Adipocyte (in vitro differentiated cells): Measurements from ENCODE around the gene ASPHD2.
A peak's percentile ranks its signal among the peaks of the same experiment; 100 is the strongest.

Source experiments
- DNase-seq: peaks from one replicate; pipeline ENCODE4 v3.0.0-alpha.2; 2015; ENCODE audit warnings: low read depth
- H3K27me3 ChIP-seq: replicated peaks from 2 replicates; pipeline ENCODE4 v1.7.0; 2013; ENCODE audit warnings: mild to moderate bottlenecking, low read length, moderate library complexity; ENCODE audit not compliant: control insufficient read depth, insufficient read depth
- H3K36me3 ChIP-seq: 2 replicates; pipeline ENCODE4 v1.7.0; 2013; ENCODE audit warnings: low read length, mild to moderate bottlenecking, moderate library complexity; ENCODE audit not compliant: control insufficient read depth, insufficient read depth, severe bottlenecking
- H3K4me1 ChIP-seq: 2 replicates; pipeline ENCODE4 v1.7.0; 2013; ENCODE audit warnings: mild to moderate bottlenecking, low read length, moderate library complexity; ENCODE audit not compliant: control insufficient read depth, insufficient read depth
- H3K4me3 ChIP-seq: 2 replicates; pipeline ENCODE4 v1.7.0; 2013; ENCODE audit warnings: mild to moderate bottlenecking, low read length, moderate library complexity
- H3K9ac ChIP-seq: 2 replicates; pipeline ENCODE4 v1.7.0; 2013; ENCODE audit warnings: mild to moderate bottlenecking, low read length, moderate library complexity
- H3K9me3 ChIP-seq: 2 replicates; pipeline ENCODE4 v1.7.0; 2013; ENCODE audit warnings: mild to moderate bottlenecking, low read length, moderate library complexity; ENCODE audit not compliant: control insufficient read depth

Gene ASPHD2, protein sequence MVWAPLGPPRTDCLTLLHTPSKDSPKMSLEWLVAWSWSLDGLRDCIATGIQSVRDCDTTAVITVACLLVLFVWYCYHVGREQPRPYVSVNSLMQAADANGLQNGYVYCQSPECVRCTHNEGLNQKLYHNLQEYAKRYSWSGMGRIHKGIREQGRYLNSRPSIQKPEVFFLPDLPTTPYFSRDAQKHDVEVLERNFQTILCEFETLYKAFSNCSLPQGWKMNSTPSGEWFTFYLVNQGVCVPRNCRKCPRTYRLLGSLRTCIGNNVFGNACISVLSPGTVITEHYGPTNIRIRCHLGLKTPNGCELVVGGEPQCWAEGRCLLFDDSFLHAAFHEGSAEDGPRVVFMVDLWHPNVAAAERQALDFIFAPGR

DNA sequence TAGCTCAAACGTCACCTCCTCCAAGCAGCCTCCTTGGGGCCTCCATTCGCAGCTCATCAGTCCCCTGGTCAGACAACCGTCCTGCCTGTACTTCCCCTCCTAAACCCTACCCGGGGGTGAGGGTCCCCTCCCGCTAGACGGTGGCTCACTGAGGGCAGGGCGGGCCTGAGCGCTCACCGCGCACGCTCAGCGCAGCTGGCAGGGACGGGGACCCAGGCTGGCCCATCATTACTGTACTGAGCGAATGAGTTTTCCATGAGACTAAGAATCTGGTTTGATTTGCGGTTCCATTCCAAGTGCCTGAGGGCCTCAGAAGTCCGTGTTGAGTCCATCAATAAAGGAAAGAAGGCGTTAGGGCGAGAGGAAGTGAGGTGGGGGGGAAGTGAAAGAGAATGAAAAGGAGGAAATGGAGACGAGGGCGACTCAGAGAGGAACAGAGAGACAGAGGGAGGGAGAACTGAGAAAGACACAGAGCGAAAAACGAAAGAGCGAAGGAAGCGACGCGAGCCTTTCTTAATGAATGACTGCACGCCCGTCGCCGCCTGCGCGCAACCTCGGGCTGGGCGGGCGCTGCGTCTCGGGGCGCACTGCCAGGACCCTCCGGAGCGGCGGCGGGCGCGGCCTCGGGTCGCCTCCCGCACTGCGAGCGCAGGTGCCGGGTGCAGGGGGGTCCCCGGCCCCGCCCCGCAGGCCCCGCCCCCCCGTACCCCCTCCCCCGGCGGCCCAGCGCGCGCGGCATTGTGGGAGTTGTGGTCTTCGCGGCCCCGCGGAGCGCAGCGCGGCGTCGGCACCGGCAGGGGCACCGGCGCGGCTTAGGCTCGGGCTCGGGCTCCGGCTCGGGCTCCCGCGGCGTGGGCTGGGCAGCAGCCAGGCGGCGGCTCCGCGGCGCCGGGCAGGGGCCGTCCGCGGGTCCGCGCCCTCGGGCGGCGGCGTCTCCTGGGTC is at the start of gene ASPHD2:
Gene ASPHD2, plus strand, starts transcription at position 746 of the 943 bp plus-strand sequence. CDS start 4,356 bp downstream, outside the sequence.
- Histone ChIP-seq H3K27me3 (peaks cover 4% of the 10 kb centered on the region), H3K9ac (peak within 1 kb of the TSS; percentile 86), H3K36me3 (no peaks in the 10 kb centered on the region), H3K4me1 (peaks cover 3% of the 10 kb centered on the region), H3K4me3 (peak within 1 kb of the TSS; percentile 91), H3K9me3 (peaks cover 1% of the 10 kb centered on the region)
- peak; percentile 77 for DNase-seq

DNA sequence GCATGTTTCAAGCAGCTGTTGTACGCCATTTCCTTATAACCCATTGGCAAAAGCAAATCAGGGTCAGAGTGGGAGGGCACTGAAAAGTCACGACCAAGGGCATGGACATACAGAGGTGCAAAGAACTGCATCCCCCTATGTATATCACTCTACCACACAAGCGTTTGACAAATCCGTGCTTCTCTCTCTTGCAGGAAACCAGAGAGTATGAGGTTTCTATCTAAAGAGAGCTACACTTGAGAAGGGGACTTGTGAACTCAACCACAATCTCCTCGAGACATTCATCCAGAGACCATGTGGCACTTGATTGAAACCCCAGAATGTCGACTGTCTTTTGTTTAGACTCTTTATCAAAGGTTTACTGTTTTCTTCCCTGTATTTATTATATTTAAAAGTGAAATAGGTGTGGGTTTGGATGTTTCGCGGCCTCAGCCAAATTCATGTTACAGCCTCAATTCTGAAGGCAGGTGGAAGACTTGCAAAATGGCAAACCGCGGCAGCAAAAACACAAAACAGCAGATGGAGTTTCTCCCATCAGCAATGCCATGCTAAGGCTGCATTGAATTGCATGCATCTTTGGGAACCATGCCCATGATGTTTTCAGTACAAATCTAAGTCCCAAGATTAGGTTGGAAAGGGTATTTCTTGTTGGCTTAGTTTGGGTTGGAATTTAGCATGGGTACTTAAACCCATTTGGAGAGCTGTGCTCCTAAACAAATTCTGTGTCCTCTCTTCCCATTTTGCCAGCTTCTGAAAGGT is 48.8 kb upstream of the ASPHD2 start:
- DNase-seq: no peak
- no peaks in the 10 kb centered on the region for H3K4me1 ChIP-seq
- no peak overlapping the region for H3K4me3 ChIP-seq
- H3K9me3 ChIP-seq: peaks cover 16% of the 10 kb centered on the region
- no peaks in the 10 kb centered on the region for H3K36me3 ChIP-seq
- H3K27me3 ChIP-seq: peaks cover 84% of the 10 kb centered on the region
- H3K9ac ChIP-seq: no peak overlapping the region

DNA sequence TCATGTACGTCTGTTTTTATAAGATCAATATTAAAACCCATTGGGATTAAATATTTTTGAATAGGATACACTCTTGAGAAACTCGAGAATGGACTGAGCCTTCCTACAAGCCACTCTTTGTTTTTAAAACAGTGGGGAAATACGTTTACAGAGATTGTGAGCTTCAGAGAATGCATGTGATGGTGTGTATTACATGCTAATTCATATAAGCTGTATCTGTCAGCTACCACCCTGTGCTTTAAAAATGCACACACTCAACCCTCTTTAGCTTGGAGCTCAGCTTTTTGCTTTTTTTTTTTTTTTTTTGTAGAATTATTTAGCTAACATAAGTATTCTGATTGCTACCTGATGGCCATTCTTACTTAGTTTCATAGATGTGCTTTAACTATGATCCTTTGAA is 46.3 kb upstream of the ASPHD2 start:
- no peak for DNase-seq
- Histone ChIP-seq H3K9me3 (peaks cover 16% of the 10 kb centered on the region), H3K4me3 (no peak overlapping the region), H3K4me1 (no peaks in the 10 kb centered on the region), H3K36me3 (no peaks in the 10 kb centered on the region), H3K9ac (no peak overlapping the region), H3K27me3 (peaks cover 77% of the 10 kb centered on the region)

DNA sequence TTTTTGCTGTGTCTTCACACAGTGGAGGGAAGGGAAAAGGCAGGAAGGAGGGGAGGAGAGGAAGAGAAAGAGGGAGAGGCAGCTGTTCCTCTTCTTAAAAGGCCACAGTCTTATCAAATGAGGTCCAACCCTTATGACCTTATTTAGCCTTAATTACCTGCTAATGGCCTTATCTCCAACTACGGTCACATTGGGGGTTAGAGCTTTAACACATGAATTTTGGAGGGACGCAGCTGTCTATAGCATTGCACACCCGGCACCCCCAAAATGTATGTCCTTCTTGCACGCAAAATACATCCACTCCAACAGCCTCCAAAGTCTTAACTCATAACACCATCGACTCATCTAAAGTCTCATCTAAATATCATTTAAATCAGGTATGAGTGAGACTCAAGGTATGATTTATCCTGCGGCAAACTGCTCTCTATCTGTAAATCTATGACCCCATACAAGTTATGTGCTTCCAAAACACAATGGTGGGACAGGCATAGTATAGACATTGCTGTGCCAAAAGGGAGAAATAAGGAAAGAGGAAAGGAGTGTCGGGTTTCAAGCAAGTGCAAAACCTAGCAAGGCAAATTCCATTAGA is 45.0 kb upstream of the ASPHD2 start:
- Histone ChIP-seq H3K4me3 (no peak overlapping the region), H3K9ac (no peak overlapping the region), H3K27me3 (peaks cover 67% of the 10 kb centered on the region), H3K36me3 (no peaks in the 10 kb centered on the region), H3K9me3 (peaks cover 15% of the 10 kb centered on the region), H3K4me1 (no peaks in the 10 kb centered on the region)
- DNase-seq: no peak

DNA sequence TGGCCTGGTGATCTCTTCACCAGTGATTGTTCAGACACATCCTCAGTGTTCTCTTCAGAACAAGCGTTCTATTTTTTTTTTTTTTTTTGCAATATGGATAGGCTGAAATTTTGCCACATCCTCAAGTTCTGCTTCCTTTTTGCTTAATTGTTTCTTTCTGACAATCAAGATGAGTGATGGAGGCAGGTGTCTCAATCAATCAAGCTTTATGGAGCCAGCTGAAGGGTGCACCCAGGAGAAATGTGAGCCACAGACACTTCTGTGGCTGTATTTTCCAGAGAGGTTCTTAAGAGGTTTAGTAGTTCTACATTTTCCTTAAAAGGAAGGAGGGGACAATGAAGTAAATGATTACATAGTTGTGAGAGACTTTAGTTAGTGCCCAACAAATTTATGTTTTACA is 43.9 kb upstream of the ASPHD2 start:
- Histone ChIP-seq H3K4me1 (no peaks in the 10 kb centered on the region), H3K9ac (no peak overlapping the region), H3K9me3 (peaks cover 4% of the 10 kb centered on the region), H3K36me3 (no peaks in the 10 kb centered on the region), H3K27me3 (peaks cover 57% of the 10 kb centered on the region), H3K4me3 (no peak overlapping the region)
- DNase-seq: no peak

DNA sequence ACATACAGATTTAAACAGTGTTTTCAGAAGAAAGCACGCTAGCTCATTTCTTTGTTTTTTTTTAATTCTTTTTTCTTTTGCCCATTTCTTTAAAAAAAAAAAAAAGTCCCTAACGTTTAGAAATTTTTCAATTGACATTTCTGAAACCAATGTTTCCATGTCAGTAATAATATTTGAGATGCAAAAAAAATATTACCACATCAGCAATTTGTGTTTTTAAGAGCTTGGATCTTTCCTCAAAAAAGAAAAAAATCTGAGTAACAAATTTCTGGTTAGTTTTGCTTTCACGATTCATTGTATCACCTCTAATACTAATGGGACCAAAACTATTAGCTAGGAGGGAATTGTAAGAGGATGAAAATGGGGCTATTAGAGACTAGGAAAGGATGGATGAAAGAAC is 39.9 kb upstream of the ASPHD2 start:
- Histone ChIP-seq H3K36me3 (no peaks in the 10 kb centered on the region), H3K4me1 (no peaks in the 10 kb centered on the region), H3K4me3 (no peak overlapping the region), H3K27me3 (peaks cover 33% of the 10 kb centered on the region), H3K9me3 (peaks cover 4% of the 10 kb centered on the region), H3K9ac (no peak overlapping the region)
- DNase-seq: no peak

DNA sequence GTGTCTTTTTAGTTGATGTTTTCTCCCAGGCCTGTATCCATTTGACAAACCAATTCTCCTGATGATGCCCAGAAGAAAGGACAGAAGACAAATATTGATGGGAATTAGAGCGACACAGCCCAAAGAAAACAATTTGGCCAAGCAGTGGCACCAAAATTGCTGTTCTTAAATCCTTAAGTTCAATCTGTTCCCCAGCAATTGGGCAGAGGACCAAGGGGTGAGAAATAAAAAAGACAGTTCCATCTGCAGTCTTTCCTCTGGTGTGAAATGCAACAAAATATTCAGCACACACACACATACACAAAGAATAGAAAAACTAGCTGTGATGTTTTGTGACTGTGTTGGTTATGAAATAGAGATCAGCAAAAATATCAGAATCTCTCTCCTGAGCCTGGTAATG is 38.0 kb upstream of the ASPHD2 start:
- DNase-seq: no peak
- H3K36me3 ChIP-seq: no peaks in the 10 kb centered on the region
- no peak overlapping the region for H3K9ac ChIP-seq
- H3K4me1 ChIP-seq: no peaks in the 10 kb centered on the region
- H3K9me3 ChIP-seq: peaks cover 4% of the 10 kb centered on the region
- H3K27me3 ChIP-seq: peaks cover 24% of the 10 kb centered on the region
- no peak overlapping the region for H3K4me3 ChIP-seq

DNA sequence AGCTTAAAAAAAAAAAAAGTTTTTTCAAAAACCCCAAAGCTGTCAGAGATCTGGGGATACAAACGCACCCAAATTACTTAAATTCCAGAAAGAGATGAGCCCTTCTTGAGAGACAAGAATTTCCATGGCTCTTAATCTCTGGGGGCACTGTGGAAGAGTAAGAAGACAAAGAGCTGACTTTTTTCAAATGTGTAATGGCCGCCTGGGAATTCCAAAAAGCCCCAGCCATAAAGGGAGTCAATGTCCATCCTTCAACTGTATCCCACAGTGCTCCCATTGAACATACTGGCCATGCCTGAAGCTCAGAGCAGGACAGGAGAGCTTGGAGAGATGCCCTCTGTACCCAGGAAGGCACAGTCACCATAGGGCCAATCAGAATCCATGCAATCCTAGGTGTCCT is 37.4 kb upstream of the ASPHD2 start:
- Histone ChIP-seq H3K36me3 (no peaks in the 10 kb centered on the region), H3K4me3 (no peak overlapping the region), H3K27me3 (peaks cover 19% of the 10 kb centered on the region), H3K9me3 (peaks cover 4% of the 10 kb centered on the region), H3K4me1 (no peaks in the 10 kb centered on the region), H3K9ac (no peak overlapping the region)
- no peak for DNase-seq

DNA sequence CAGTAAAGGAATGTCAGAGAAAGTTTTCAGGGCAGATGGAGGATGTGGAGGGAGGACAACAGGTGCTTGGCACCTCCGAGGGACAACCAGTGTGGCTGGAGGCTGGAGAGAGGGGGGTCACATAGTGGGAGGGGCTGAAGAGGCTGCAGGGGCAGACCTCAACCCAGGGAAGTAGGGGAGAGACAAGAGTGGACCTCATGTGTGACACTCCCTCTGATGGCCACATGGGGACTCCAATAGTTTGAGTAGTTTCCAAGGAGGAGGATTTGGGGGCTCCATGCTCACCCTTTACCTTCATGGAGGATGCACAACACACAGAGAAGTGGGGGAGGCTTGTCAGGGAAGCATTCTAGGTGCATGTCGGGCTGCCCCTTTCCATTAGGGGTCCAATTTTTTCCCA is 35.1 kb upstream of the ASPHD2 start:
- no peaks in the 10 kb centered on the region for H3K9me3 ChIP-seq
- H3K4me1 ChIP-seq: peaks cover 1% of the 10 kb centered on the region
- DNase-seq: no peak
- H3K9ac ChIP-seq: no peak overlapping the region
- H3K36me3 ChIP-seq: no peaks in the 10 kb centered on the region
- H3K4me3 ChIP-seq: no peak overlapping the region
- peaks cover 15% of the 10 kb centered on the region for H3K27me3 ChIP-seq

DNA sequence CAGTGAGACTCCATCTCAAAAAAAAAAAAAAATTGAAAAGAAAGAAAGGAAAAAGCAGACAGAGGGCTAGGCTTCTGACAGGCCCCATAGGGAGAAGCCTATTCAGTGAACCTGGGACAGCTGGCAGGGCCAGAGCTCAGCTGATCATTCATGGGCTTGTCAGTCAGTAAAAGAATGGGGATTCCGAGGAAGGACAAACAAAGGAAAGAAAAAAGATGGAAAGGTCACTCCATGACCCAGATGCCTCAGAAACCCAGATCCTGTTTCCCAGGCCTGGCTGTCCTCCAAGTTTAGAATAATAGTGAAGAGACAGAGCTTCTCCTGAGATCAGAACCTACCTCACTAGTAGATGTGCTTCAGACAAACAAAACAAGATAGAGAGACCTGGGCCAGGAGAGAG is 34.3 kb upstream of the ASPHD2 start:
- no peaks in the 10 kb centered on the region for H3K36me3 ChIP-seq
- no peak for DNase-seq
- no peak overlapping the region for H3K9ac ChIP-seq
- peaks cover 4% of the 10 kb centered on the region for H3K4me1 ChIP-seq
- H3K9me3 ChIP-seq: no peaks in the 10 kb centered on the region
- H3K4me3 ChIP-seq: no peak overlapping the region
- peaks cover 15% of the 10 kb centered on the region for H3K27me3 ChIP-seq
